Measurements from ENCODE around the gene LSM14A.
A peak's percentile ranks its signal among the peaks of the same experiment; 100 is the strongest.
"Not testable (repeated sequence)": the region's sequence is repeated elsewhere in the genome, so short reads cannot be mapped to it uniquely, and the experiment has no call there.

Gene LSM14A

DNA sequence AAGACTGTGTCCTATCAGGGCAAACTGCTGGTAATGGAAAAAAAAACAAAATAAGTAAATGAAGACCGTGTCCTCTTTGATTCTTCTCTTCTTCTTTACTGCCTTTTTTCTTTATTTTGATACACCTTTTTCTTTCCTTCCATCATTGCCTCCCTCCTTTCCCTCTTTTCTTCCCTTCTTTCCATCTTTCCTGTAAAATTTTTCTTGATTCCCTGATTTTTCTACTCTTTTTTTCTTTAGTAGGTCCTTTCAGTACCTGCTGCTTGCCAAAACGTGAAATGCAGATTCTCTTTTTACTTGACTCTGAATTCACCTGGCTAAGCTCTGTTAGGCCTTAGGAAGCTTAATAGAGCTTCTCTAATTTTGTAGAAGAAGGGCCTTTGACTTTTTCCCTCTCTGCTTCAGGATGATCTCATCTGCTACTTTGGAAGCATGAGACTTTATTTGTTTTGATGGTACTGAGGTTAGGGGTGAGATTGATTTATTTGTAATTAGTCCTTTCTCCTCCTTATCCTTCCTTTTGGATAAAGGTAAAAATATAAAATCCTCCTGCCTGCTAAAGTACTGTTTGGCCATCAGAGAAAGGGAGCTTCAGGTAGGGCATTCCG is 19.2 kb downstream of the LSM14A start:
- DNase-seq (ENCODE audit: low read depth) = no peak

DNA sequence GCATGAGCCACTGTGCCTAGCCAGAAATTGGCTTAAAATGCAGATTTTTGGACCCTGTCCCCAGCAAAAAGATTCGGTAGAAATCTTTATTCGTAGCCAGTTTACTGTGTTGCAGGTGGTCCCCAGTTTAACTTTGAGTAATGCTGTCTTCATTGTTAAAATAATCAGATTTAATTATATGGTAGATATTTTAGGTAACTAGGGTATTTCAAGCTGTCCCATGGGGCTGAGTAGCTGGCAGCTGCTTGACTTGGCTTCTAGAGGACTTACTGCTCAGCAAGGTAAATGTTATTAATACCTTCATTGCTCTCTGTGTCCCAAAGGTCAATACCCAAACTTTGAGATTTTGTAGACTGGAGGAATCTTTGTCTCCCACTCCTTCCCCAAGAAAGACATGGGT is 21.1 kb downstream of the LSM14A start:
- no peak for DNase-seq (ENCODE audit: low read depth)

DNA sequence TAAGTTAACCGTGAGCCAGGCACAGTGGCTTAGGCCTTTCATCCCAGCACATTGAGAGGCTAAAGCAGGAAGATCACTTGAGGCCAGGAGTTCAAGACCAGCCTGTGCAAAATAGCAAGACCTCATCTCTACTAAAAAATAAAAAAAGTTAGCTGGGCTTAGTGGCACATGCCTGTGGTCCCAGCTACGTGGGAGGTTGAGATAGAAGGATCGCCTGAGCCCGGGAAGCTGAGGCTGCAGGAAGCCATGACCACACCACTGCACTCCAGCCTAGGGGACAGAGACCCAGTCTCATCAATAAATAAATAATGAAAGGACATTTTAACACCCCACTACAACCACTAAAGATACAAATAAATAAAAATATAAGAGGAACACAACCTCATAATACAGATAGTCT is 21.6 kb downstream of the LSM14A start:
- DNase-seq (ENCODE audit: low read depth) = no peak

DNA sequence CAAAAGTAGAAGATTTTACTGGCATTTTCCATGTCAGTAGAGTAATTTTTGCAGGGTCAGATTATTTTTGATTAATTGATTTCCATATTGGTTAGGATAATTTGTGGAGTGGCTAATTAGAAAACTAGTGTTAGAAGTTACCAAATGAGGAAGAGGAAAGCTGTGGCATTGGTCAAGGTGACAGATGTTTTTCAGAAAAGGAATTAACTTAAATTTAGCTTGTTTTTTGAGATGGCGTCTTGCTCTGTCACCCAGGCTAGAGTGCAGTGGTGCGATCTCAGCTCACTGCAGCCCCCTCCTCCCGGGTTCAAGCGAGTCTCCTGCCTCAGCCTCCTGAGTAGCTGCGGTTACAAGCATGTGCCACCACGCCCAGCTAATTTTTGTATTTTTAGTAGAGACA is 28.8 kb downstream of the LSM14A start:
- DNase-seq (ENCODE audit: low read depth) = no peak

DNA sequence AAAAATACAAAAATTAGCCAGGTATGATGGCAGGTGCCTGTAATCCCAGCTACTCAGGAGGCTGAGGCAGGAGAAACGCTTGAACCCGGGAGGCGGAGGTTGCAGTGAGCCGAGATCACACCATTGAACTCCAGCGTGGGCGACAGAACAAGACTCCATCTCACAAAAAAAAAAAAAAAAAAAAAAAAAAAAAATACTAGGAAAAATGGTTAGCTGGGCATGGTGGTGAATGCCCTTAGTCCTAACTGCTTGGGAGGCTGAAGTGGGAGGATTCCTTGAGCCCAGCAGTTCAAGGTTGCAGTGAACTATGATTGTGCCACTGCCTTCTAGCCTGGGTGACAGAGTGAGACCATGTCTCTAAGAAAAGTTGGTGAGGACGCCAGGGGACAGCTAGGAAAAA is 33.0 kb downstream of the LSM14A start:
- not testable (repeated sequence) for DNase-seq (ENCODE audit: low read depth)

GRCh38 chr19:34208291-34208884 is 36.1 kb downstream of the LSM14A start:
- no peak for DNase-seq (ENCODE audit: low read depth)

GRCh38 chr19:34209726-34210125 is 37.4 kb downstream of the LSM14A start:
- DNase-seq (ENCODE audit: low read depth) = no peak

GRCh38 chr19:34213283-34213682 is 41.0 kb downstream of the LSM14A start:
- no peak for DNase-seq (ENCODE audit: low read depth)

GRCh38 chr19:34214040-34214439 is 41.7 kb downstream of the LSM14A start:
- DNase-seq (ENCODE audit: low read depth) = no peak

DNA sequence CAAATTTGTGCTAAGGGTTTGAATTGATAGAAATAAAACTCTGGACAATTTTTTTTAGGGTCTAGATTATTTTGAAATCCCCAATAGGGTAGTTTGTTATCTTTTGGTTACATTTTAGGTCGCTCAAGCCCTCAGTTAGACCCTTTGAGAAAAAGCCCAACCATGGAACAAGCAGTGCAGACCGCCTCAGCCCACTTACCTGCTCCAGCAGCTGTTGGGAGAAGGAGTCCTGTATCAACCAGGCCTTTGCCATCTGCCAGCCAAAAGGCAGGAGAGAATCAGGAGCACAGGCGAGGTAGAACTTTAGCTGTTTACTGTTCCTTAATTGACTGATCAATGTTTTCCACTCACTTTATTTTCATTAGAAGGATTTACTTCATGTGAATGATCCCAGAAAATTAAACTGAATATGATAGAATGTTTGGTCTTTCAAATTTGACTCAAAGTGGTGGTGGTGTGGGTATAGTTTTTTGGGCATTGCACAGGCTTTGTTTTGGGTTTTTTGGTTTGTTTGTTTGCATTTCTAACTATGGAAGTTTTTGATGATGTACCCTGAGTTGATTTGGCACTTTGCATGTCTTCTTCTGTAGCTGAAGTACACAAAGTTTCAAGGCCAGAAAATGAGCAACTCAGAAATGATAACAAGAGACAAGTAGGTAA is 42.8 kb downstream of the LSM14A start:
- no peak for DNase-seq (ENCODE audit: low read depth)

DNA sequence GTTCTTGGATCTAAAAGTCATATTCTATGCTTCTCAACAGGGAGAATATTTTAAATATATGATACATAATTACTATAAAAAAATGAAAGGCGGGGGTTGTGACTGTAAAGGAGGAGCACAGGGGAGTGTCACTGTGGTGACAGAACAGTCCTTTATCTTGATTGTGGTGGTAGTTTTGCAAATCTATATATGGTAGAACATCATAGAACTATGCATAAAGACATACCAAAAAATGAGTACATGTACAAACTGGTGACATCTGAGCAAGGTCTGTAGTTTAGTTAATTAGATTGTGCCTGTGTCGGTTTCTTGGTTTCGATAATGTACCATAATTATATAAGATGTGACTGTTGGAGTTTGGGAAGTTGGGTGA is 43.3 kb downstream of the LSM14A start:
- DNase-seq (ENCODE audit: low read depth) = no peak

DNA sequence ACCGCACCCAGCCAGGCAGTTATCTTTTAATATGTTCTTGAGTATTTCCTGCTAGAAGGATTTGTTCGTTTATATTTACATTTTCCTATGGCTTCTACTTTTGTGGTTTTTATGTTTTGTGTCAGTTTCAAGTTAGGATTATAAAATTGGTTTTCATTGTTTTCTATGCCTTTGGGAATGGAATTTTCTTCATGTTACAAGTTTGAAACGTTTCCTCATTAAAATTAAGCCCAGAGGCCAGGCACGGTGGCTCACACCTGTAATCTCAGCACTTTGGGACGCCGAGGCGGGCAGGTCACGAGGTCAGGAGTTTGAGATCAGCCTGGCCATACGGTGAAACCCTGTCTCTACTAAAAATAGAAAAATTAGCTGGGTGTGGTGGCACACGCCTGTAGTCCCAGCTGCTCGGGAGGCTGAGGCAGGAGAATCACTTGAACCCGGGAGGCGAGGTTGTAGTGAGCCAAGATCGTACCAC is 44.5 kb downstream of the LSM14A start:
- not testable (repeated sequence) for DNase-seq (ENCODE audit: low read depth)

DNA sequence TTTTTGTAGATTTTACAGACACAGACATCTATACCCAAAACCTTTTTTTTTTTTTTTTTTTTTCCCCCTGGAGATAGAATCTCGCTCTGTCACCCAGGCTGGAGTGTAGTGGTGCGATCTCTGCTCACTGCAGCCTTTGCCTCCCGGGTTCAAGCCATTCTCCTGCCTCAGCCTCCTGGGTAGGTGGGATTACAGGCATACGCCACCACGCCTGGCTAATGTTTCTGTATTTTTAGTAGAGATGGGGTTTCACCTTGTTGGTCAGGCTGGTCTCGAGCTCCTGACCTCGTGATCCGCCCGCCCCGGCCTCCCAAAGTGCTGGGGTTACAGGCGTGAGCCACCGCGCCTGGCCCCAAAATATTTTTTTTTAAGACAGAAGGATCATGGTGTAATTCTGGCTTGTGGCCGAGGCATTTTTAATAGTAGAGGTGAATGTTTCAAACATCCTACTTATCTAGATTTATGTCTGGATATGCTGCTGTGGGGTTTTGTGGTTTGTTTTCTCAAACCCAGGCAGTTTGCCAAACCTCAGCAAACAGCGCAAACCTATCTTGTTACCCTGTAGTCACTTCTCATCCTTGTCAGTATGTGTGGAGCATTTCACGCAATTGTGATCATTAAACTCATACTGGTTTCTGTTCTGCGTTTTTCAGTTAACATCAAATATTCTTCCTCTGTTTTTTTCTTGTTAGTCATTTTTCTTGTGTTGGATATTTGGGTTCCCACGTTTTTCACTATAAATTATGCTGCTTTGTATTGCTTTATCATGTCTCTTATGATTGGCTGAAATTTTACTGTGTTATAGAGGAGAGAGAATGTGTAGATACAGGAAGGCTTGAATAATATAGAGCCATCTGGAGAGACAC is 45.9 kb downstream of the LSM14A start:
- DNase-seq (ENCODE audit: low read depth) = peak; percentile 67

DNA sequence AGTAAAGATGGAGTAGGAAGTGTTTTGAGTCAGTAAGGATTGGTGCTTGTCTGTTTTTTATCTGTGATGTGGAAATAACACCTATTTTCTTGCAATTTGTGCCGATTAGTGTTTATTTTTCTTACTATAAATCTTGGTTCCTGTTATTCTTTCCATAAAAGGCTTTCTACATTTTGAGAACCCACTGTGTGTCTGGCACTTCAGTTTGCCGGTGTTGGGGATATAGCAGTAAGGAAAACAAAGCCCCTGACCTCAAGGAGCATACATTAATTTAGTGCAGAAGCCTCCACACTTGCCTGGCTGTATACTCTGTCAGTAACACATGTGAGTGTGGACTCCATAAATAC is 46.5 kb downstream of the LSM14A start:
- DNase-seq (ENCODE audit: low read depth) = no peak

DNA sequence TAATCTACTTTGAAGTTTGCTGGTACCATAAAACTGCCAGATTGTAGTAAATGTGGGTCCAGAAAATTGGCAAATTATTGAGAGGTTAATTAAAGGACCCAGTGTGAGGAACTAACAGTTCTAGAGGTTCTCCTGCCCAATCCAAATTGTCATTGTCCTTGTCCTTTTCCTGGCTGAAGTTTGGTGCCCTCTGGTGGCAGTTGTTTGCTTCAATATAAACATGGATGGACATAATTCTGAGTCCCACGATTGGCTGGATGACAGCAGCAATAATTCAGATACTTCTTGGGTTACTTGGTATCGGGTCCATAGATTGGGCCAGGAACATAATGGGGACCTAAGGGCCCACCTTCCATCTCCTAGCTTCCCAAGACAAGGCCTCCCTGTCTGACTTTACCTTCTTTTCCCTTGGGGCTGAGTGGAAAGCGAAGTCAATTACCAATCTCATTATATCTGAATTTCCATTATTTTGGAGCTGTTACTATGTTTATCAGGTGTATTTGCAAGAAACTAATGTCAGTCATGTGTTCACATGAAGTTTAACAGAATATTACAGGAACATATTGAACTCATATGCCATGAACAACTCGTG is 48.3 kb downstream of the LSM14A start:
- DNase-seq (ENCODE audit: low read depth) = peak; percentile 51

DNA sequence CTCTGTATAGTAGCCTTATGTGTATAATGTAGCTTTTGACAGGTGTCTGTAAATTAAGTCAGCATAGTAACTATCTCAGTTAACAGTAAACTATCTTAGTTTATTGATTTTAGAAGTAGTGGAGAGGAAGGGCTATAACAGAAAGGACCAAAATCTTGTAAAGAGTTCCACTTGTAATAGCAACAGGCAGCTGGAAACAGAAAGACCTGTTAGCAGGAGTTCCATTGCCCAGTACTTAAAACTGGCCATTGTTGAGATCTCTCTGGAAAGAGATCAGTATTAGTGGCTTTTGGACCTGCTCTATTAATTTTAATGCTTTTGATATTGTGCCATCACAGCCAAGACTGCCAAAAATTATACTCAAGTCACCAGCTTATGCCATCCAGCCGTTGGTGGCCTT is 50.1 kb downstream of the LSM14A start:
- DNase-seq (ENCODE audit: low read depth) = no peak

DNA sequence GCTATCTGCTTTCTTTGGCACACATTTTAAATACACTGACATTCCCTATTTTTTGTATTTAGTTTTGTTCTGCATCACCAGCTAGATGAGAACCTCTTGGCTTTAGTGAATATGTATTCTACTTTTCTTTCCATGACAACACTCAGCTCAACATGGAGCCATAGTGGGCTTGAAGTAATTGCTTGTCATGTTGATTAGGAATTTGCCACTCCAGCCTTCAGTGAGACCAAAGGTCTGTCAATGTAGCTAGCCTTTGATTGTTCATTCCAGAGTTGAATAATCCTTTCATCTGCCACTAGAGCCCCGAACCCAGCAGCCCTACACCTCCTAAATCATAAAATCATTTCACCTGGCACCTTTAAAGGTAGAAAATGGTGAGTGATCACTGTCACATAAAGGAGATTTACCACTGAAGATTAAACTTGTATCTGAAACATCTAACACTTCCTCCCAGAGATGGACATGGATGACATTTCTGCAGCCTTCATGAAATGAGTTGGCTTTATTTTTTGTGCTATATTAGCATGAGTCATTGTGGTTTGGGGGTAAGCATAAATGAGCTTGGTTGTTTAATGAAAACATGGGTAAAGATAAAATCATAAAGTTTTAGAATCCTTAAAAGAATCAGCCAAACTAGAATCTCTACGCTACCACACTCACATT is 52.8 kb downstream of the LSM14A start:
- no peak for DNase-seq (ENCODE audit: low read depth)

DNA sequence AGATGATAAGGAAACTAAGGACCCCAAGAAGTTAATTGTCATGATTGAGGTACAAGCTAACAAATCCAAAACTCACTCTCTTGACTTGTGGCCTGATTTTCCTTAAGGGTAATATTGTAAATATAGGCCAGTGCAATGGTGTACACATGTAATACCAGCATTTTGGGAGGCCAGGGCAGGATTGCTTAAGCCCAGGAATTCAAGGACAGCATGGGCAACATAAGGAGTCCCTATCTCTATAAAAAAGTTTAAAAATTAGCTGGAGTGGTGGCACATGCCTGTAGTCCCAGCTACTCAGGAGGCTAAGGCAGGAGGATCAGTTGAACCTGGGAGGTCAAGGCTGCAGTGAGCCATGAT is 53.3 kb downstream of the LSM14A start:
- no peak for DNase-seq (ENCODE audit: low read depth)

DNA sequence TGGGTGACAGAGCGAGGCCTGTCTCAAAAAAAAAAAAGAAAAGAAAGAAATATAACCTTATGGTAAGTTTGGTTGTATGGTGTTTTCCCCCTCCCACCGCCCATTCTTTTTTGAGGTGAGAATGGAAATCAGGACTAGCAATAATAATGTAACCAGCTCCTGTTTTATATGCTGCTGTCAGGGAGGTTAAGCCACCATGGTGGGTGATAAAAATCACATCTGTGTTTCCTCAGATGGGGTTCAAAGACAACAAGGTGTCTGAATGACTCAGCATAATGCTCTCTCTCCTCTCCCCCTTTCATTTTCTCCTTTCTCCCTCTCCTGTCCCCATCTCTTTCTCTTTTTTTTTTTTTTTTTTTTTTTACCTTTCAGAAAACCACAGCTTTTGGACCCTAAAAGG is 53.7 kb downstream of the LSM14A start:
- DNase-seq (ENCODE audit: low read depth) = no peak

- no peak for DNase-seq (ENCODE audit: low read depth)
Observed at GRCh38 chr19:34228347-34228746, 56.0 kb downstream of the LSM14A start.

DNA sequence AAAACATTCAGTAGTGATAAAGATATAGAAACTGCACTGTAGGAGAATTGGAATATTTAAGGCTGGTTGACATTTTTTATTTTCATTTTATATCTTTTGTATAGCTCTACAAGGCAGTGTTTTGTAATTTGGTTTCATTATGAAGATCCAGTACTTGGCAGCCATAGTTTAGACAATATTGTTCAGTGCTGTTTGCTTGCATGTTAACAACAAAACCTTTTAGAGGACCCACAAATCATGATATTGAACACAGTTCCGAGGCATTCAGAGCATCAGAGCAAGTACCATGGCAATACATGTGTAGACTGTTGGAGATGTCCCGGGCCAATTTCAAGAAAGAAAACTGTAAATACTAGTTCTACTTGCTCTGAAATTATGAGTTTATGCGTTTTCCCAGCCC is 56.5 kb downstream of the LSM14A start:
- DNase-seq (ENCODE audit: low read depth) = no peak

DNA sequence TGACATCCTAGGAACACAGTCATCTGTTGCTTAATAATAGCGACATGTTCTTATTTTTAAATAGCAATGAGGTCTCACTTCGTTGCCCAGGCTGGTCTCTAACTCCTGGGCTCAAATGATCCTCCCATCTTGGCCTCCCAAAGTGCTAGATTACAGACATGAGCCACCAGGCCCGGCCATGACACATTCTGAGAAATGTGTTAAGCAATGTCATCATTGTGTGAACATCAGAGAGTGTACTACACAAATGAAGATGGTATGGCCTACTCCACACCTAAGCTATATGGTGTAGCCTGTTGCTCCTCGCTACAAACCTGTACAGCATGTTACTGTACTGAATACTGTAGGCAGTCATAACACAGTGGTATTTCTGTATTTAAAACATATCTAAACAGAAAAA is 57.4 kb downstream of the LSM14A start:
- DNase-seq (ENCODE audit: low read depth) = no peak

All from T follicular helper cell (primary cell).